Measurements from ENCODE around the gene PTGES3. TPM values are rescaled to one million over a fixed set of nuclear protein-coding genes. Genes with fewer than 3 reads are reported as not detected.

The PTGES3 gene
- total and polyA plus RNA-seq, 10 of the 15 experiments (the other 5 are each of a cell fraction or from before 2014, with no cell fraction given) = 117 to 520 (median 175) TPM

- peak; percentile 76 for TF ChIP-seq NKRF (conservative IDR thresholded peaks at IDR 0.05)
- TF ChIP-seq HDGF (IDR thresholded peaks at IDR 0.05) = no peak; the same call in 1 of the 2 replicates
- no peak for TF ChIP-seq PAX8 (IDR thresholded peaks at IDR 0.05)
- peak; percentile 74 for TF ChIP-seq POLR2A (IDR thresholded peaks at IDR 0.05; ENCODE audit: low read depth, low read length)
- TF ChIP-seq STAT1 (conservative IDR thresholded peaks at IDR 0.05) = no peak
- no peak for TF ChIP-seq PKNOX1 (IDR thresholded peaks at IDR 0.05)
- no peak for TF ChIP-seq HDAC6 (IDR thresholded peaks at IDR 0.05; ENCODE audit: unreplicated experiment)
- TF ChIP-seq SPI1 (IDR thresholded peaks at IDR 0.05; ENCODE audit: borderline replicate concordance, insufficient read depth, low read depth, low read length) = no peak
- TF ChIP-seq BMI1 (IDR thresholded peaks at IDR 0.05; ENCODE audit: borderline replicate concordance) = no peak
- no peak for TF ChIP-seq FOXM1 (IDR thresholded peaks at IDR 0.05; ENCODE audit: low read depth, low read length)
- no peak for TF ChIP-seq CBX5 (IDR thresholded peaks at IDR 0.05; ENCODE audit: low read depth)
- TF ChIP-seq ATF2 (IDR thresholded peaks at IDR 0.05; ENCODE audit: low read length) = no peak
- no peak for TF ChIP-seq TCF7 (IDR thresholded peaks at IDR 0.05; ENCODE audit: borderline replicate concordance)
- TF ChIP-seq E2F4 (IDR thresholded peaks at IDR 0.05; ENCODE audit: low read depth, low read length) = no peak
- TF ChIP-seq E4F1 (IDR thresholded peaks at IDR 0.05; ENCODE audit: borderline replicate concordance, partially characterized antibody) = peak; percentile 95
- no peak for TF ChIP-seq SMAD1 (IDR thresholded peaks at IDR 0.05; ENCODE audit: low read depth, partially characterized antibody)
- peak; percentile 97 for TF ChIP-seq SMARCA5 (IDR thresholded peaks at IDR 0.05)
- TF ChIP-seq NFYB (IDR thresholded peaks at IDR 0.05; ENCODE audit: insufficient read depth, low read depth, low read length) = no peak
- peak; percentile 70 for TF ChIP-seq PBX3 (IDR thresholded peaks at IDR 0.05; ENCODE audit: insufficient replicate concordance, low read depth, low read length)
Measured at GRCh38 chr12:56630180-56630632, 57.9 kb downstream of the PTGES3 start, which contains the start of gene BAZ2A (continued).
